Ishikawa (cell line): ENCODE data around the gene RAVER1.

Experiments used
- MAX ChIP-seq: IDR thresholded peaks from 2 replicates; pipeline ENCODE4 v1.6.1; 2012
- RAD21 ChIP-seq: IDR thresholded peaks from 2 replicates; pipeline ENCODE4 v1.6.1; 2012; ENCODE audit warnings: low read depth
- REST ChIP-seq: IDR thresholded peaks from 2 replicates; pipeline ENCODE4 v1.6.1; 2012; ENCODE audit warnings: low read depth, mild to moderate bottlenecking
- TAF1 ChIP-seq: IDR thresholded peaks from 2 replicates; pipeline ENCODE4 v1.6.1; 2012; ENCODE audit warnings: low read depth, mild to moderate bottlenecking
- TEAD4 ChIP-seq: IDR thresholded peaks from 2 replicates; pipeline ENCODE4 v1.6.1; 2012
- YY1 ChIP-seq: IDR thresholded peaks from 2 replicates; pipeline ENCODE4 v1.6.1; 2012; ENCODE audit warnings: low read depth

DNA sequence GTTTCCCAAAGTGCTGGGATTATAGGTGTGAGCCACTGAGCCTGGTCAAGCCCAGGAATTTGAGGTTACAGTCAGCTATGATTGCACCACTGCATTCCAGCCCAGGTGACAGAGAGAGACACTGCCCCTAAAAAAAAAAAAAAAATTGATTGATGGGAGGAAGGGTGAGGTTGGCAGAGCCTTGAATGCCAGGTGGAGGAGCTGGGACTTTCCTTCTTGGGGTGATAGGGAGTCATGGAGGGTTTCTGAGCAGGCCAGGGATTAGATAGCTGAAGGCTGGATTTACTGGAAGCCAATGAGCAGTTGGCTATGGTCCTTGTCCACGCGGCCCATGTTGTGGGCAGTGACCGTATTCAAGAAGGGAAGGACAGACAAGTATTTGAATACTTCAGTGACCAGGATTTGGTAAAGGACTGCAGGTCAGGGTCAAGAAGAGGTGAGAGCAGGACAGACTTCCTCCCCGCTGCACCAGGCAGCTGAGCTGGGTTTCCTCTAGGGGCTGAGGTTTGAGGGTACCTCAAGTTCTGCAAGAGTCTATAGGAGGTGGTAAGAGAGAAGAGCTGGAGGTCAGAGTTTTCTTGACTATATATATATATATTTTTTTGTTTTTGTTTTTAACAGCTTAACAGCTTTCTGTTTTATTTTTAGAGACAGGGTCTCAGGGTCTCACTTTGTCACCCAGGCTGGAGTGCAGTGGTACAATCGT, 53.4 kb downstream of the RAVER1 start:
- TF ChIP-seq YY1 (no peak), TEAD4 (no peak), MAX (no peak), RAD21 (no peak), TAF1 (no peak), REST (no peak)
